ENCODE results near the gene CAPN5.

The CAPN5 gene

DNA sequence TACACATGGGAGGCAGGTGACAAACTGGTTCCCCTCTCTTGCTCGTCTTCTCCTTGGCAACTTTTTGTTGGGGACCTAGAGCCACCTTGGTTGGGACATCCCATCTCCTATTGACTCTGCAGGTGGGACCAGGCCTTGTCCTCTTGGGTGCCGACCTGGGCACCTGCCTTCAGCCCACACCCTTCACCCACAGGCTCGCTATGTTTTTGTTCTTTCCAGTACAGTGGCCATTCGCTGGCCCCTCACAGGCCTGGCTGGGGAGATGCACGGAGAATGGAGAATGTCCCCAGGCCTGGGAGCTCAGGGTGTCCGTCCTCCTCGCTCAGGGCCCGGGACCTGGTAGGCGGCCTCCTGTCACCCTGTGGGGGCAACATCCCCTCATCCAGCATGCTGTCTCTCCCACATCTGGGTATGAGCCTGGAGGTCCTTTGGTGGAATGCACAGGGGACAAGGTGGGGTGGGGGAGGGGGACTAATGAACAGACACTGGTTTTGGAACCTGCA lies 21.0 kb downstream of the CAPN5 start:
- DNase-seq (ENCODE audit: extremely low read depth, insufficient read length) = no peak
- TF ChIP-seq, protein P1, sequence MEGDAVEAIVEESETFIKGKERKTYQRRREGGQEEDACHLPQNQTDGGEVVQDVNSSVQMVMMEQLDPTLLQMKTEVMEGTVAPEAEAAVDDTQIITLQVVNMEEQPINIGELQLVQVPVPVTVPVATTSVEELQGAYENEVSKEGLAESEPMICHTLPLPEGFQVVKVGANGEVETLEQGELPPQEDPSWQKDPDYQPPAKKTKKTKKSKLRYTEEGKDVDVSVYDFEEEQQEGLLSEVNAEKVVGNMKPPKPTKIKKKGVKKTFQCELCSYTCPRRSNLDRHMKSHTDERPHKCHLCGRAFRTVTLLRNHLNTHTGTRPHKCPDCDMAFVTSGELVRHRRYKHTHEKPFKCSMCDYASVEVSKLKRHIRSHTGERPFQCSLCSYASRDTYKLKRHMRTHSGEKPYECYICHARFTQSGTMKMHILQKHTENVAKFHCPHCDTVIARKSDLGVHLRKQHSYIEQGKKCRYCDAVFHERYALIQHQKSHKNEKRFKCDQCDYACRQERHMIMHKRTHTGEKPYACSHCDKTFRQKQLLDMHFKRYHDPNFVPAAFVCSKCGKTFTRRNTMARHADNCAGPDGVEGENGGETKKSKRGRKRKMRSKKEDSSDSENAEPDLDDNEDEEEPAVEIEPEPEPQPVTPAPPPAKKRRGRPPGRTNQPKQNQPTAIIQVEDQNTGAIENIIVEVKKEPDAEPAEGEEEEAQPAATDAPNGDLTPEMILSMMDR (IDR thresholded peaks at IDR 0.05; ENCODE audit: insufficient read depth, low read length, poor library complexity, severe bottlenecking) = no peak
- Histone ChIP-seq H3K27me3 (replicated peaks; ENCODE audit: control insufficient read depth, insufficient read depth, low read length) (no peaks in the 10 kb centered on the region), H3K36me3 (ENCODE audit: control insufficient read depth, insufficient read depth, low read length) (no peaks in the 10 kb centered on the region), H3K4me3 (replicated peaks; ENCODE audit: low read depth, low read length) (no peak overlapping the region)

DNA sequence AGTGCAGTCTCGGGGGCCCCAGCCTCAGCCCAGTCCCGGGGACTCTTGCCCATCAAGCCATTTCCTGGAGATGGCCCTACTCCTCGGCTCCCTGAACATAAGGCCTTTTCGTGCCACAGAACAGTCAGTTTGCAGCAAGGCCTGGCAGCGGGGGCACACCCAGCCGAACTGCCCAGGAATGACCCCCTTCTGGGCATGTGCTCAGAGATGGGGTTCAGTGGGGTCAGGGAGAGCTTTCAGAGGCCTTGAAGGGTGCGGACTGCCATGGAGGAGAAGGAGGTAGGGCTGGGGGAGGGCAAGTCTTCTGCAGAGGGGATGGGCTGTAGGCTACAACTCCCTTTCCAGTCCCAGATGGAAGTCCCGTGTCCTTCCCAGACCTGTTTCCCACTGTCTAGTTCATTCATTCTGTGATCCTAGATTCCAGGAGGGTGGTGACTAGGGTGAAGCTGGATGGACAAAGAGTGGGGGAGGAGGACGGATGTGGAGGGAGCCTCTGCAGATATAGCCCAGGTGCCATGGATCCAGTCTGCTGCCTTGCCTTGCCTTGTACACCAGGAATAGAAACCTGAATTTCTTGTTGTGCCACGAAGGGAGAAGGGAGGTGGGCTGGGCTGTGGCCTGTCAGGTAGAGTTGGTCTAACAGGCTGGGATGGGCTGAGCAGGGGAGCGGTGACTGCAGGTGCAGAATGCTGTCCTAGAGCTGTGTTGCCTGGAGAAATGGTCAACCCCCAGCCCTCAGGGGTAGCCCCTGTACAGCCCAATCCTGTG lies 21.6 kb downstream of the CAPN5 start:
- Histone ChIP-seq H3K4me3 (replicated peaks; ENCODE audit: low read depth, low read length) (no peak overlapping the region), H3K36me3 (ENCODE audit: control insufficient read depth, insufficient read depth, low read length) (no peaks in the 10 kb centered on the region), H3K27me3 (replicated peaks; ENCODE audit: control insufficient read depth, insufficient read depth, low read length) (no peaks in the 10 kb centered on the region; the same call in 1 of the 2 replicates)
- DNase-seq (ENCODE audit: extremely low read depth, insufficient read length) = no peak
- TF ChIP-seq, protein P1 (IDR thresholded peaks at IDR 0.05; ENCODE audit: insufficient read depth, low read length, poor library complexity, severe bottlenecking) = no peak

DNA sequence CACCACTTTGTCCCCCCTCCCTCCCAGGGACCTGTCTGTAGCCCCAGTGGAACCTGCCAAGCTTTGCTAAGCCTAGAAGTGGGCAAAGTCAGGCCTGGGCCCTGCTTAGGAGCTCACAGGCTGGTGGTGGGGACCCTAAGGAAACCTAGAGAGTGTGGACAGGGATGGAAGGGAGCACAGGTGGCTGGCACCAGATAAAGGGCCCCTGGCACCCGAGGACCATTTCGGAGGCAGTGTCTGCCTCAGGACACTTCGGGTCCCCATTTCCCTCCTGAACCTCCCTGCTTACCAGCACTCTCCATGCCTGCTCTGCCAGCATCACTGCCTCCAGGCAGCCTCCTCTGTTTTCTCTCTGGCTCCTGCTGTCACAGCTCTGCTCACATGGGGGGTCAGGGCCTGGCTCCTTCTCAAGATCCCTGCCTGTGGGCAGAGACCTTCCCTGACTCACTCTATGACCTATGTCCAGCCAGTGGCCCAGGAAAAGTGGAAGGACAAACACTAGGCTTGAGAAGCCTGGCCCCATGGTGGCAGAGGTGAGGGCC lies 22.3 kb downstream of the CAPN5 start:
- DNase-seq (ENCODE audit: extremely low read depth, insufficient read length) = no peak
- TF ChIP-seq, protein P1 (IDR thresholded peaks at IDR 0.05; ENCODE audit: insufficient read depth, low read length, poor library complexity, severe bottlenecking) = no peak
- H3K36me3 ChIP-seq (ENCODE audit: control insufficient read depth, insufficient read depth, low read length) = no peaks in the 10 kb centered on the region
- H3K4me3 ChIP-seq (replicated peaks; ENCODE audit: low read depth, low read length) = no peak overlapping the region
- H3K27me3 ChIP-seq (replicated peaks; ENCODE audit: control insufficient read depth, insufficient read depth, low read length) = no peaks in the 10 kb centered on the region; the same call in 1 of the 2 replicates

DNA sequence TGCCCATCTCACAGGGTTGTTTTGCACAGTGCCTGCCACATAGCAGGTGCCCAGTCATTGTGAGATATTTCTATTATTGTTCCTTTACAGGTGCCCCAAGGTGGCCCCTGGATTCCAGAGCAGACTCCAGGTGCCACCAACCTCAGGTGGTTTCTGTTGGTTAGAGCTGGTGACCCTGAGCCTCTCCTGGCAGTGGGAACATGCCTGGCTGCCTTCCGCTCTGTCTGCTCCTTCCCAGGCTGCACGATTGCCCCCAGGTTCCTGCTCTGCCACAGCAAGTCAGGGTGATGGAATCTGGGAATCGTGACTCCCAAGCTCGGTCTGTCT lies 23.2 kb downstream of the CAPN5 start:
- no peaks in the 10 kb centered on the region; the same call in 1 of the 2 replicates for H3K27me3 ChIP-seq (replicated peaks; ENCODE audit: control insufficient read depth, insufficient read depth, low read length)
- H3K4me3 ChIP-seq (replicated peaks; ENCODE audit: low read depth, low read length) = no peak overlapping the region
- DNase-seq (ENCODE audit: extremely low read depth, insufficient read length) = no peak
- TF ChIP-seq, protein P1 (IDR thresholded peaks at IDR 0.05; ENCODE audit: insufficient read depth, low read length, poor library complexity, severe bottlenecking) = no peak
- H3K36me3 ChIP-seq (ENCODE audit: control insufficient read depth, insufficient read depth, low read length) = no peaks in the 10 kb centered on the region

DNA sequence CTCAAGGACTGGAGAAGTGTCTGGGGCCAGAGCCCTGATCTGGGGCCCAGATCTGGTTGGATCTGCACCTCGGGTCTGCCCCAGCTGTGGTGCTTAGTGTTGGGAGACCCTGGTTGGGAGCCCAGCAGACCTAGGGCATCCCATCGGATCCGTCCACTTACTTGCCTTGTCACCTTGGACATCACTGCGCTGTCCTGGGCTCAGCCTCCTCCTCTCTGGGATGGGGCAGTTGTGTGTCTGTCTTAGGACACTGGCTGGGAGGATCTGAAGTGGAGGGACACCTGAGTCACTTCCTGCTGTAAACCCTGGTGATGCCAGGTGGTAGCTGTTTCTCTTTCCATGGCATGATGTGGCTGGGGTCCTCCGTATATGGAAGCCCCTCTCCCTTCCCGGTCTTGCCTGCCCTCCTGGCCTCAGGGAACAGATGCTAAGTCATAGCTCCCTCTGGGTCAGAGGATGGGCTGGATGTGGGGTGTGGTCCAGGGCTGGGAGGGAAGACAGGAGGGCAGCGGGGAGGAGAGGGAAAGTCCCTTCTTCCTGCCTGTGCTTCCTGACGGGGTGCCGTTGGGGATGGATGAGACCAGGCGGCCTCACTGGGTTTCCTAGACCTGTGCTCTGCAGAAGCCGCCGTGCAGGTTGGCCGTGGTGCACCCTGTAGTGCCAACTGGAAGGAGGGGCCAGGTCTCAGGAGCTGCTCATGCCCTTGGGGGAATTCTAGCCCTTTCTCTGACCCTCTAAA lies 23.8 kb downstream of the CAPN5 start:
- no peaks in the 10 kb centered on the region for H3K36me3 ChIP-seq (ENCODE audit: control insufficient read depth, insufficient read depth, low read length)

More for the DNA sequence above, 23.8 kb downstream of the CAPN5 start:
- DNase-seq (ENCODE audit: extremely low read depth, insufficient read length) = no peak
- TF ChIP-seq, protein P1 (IDR thresholded peaks at IDR 0.05; ENCODE audit: insufficient read depth, low read length, poor library complexity, severe bottlenecking) = no peak
- Histone ChIP-seq H3K4me3 (replicated peaks; ENCODE audit: low read depth, low read length) (no peak overlapping the region), H3K27me3 (replicated peaks; ENCODE audit: control insufficient read depth, insufficient read depth, low read length) (no peaks in the 10 kb centered on the region; the same call in 1 of the 2 replicates)

All from GM06990 (cell line).